DLD1 (cell line): Measurements from ENCODE around the gene CSNK1G1.
"Not testable (repeated sequence)": the region's sequence is repeated elsewhere in the genome, so short reads cannot be mapped to it uniquely, and the experiment has no call there.

ENCODE experiments used
- in situ Hi-C: cut with HindIII; loops from 2 replicates; pipeline ENCODE4 v1.10.0; 2017; ENCODE audit warnings: low sequenced_read_pairs

CSNK1G1 gene

DNA sequence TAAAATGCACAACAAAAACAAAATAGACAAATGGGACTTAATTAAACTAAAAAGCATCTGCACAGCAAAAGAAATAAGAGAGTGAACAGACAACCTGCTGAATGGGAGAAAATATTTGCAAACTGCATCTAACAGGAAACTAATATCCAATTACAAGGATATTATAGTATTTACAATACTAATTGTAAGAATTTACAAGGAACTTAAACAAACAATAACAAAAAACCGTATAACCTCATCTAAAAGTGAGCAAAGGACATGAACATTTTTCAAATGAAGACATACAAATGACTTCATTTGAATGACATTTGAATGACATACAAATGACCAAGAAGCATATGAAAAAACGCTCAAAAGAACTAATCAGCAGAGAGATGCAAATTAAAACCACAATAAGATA is 66.4 kb downstream of the CSNK1G1 start:
- in situ Hi-C loops: no loop called here

DNA sequence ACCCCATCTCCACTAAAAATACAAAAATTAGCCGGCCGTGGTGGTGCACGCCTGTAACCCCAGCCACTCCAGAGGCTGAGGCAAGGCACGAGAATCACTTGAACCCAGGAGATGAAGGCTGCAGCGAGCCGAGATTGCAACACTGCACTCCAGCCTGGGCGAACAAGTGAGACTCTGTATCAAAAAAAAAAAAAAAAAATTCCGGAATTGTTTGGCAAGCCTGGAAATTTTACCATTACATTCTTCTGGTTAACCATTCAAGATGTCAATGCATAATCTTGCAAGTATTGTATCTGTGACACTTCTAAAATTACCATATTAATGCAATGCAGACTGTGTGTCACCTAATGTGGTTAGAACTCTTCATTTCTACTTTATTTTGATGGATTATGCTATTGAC is 67.0 kb downstream of the CSNK1G1 start:
- in situ Hi-C loops: no loop called here

DNA sequence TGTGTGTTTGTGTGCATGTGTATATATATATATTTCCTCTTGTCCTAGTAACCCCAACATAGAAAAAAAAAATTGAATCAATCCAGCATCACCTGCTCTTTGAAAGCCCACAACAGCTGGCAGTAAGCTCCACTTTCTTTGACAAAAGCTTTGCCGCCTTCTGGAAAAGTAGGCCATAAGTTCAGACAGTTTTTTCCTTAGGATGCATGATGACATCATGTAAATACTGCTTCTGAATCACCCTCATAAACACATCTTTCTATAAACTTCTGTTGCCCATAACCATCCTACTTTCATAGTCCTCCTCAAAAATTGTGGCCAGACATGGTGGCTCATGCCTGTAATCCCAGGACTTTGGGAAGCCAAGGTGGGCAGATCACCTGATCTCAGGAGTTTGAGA is 67.4 kb downstream of the CSNK1G1 start:
- in situ Hi-C loops: no loop called here

DNA sequence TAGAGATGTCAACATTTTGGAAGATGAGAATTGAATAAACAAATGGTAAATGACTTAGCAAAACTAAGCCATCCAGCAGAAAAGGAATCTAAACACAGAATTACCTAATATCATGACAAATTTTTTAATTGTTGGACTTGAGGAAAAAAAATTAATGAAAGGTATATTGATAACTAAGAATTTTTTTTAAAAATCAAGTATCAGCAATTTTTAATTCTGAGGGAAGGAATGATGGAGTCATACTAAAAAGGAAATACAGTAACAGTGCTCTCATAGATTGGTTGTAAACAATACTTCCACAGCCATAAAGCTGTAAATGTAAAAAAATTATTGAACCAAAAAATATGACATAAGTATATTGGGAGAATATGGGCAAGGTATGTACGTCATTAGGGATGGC is 68.0 kb downstream of the CSNK1G1 start:
- in situ Hi-C loops: no loop called here

DNA sequence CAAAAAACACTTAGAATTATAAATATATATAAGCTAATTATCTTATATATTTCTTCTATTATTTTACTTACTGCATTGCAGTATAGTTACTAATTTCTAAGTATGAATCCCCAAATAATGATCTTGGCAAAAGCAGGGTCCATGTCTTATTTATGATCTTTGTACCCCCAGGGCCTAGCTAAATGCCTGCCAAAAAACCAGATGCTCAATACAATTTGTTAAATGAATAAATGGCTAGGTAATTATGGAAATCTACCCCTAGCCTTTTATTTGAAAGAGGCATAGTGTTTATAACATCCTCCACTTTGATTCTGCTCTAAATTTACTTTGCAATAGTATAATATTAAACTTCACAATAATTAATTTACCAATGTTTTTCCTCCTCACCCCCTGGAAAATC is 69.5 kb downstream of the CSNK1G1 start:
- in situ Hi-C loops: no loop called here

DNA sequence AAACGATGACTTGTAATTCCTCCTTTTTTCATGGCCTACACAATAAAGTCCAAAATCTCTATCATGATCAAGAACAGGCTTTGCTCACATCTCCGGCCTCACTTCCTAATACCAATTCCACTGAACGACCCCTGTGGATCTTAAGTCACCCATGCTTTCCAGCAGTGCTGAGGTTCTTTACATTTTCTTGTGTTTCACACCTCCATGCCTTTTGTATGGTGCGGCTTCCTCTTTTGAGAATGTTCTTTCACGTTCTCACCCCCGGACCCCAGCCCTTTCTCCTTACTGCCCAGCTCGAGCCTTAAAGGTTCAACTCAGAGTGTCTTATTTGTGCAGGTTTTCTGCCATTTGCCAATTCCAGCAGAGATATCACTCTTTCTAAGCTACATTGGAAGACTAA is 70.1 kb downstream of the CSNK1G1 start:
- in situ Hi-C loops: no loop called here

DNA sequence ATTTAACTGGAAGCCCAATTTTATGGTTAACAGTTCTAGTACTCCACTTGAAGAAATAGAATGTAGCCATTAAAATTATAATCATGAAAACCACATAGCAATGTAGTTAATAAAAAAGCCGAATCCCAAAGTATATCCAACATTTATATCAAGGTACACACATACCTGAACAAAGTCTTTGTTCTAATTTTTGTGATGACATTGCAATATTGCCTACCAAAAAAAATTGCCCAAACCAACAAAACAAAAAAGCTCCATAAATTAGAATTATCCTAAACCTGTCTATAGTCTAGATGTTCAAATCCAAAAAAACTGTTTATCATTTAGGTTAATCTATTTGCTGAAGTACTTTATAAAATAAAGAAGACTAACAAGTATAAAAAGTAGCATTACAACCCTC is 70.8 kb downstream of the CSNK1G1 start:
- in situ Hi-C loops: no loop called here

DNA sequence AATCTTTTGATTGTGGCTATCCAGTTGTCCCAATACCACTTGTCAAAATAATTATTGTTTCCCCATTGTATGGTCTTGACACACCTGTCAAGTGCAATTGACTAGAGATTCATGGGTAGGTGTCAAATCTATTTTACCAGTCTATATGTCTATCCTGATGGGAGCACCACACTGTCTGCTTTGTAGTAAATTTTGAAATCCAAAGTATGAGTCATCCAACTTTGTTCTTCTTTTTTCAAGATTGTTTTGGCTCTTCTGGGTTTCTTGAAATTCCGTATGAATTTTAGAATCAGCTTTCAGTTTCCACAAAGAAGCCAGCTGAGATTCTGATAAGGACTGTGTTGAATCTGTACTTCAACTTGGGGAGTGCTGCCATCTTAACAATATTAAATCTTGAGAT is 71.9 kb downstream of the CSNK1G1 start:
- in situ Hi-C loops: no loop called here

DNA sequence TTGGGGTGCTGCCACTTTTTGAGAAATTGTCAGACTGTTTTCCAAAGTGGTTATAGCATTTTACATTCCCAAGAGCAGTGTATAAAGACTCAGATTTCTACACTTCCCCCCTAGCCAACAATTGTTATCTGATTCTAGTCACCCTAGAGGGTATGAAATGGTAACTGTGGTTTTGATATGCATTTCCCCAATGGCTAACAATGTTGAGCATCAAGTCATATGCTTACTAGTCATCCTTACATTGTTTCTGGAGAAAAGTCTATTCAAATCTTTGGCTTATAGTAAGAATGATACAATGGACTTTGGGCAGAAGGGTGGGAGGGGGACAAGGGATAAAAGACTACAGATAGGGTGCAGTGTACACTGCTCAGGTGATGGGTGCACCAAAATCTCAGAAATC is 73.3 kb downstream of the CSNK1G1 start:
- in situ Hi-C loops: no loop called here

DNA sequence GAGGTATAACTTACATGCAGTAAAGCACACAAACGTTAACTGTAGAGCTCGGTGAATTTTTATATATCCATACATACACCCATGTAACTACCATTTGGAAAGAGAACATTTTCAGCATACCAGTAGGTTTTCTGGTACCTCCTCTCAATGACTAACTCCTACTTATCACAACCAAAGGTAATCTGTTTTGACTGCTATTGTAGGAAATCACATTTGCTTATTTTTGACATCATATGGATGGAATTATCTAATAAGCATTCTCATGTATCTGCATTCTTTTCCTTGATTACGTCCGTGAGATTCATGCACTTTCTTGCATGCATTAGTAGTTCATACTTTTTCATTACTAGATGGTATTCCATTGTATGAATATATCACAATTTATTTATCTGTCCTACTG is 76.8 kb downstream of the CSNK1G1 start:
- in situ Hi-C loops: no loop called here

DNA sequence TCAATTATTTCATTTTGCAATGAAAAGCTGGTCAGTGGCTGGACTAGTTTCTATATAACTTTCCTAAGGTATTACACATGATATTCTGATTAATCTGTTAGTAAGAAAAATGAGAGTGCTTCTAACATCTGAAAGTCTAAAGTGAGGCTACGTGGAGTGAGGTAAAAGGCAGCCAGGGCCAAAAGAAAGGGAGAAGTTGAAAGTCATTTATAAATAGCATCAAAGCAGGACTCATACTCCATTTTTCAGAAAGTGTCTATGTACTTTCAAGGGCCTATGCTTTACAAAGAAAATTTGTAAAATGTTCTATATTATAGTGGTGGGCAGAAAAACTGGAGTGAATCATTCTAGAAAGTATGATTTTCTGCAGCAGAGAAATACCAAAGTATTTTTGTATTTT is 80.0 kb downstream of the CSNK1G1 start:
- in situ Hi-C loops: no loop called here

DNA sequence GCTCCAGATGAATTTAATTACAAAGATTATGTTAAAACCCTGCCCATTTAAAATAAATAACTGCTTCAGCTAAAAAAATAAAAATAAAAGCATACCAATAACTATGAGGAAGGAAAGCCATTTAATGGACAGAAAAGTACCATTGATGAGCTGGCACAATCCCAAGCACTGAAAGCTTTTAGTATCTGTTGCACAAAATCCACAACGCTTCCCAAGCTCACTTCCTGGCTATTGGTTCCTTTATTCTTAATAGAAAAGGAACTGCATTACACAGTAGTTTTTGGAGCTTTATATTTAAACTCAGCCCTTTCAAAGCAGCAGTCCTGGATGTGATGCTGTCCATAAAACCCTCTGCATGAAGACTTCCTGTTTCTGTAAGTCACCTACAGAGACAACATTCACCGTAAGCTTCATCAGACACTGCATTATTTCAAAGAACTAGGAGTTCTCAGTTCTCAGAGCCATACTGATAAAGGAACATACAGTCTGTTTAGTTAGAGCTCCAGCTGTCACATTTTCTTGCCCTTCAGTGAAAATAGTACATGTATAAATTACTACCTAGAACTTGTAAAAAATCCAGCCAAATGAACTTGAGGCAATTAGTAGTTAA is 81.5 kb downstream of the CSNK1G1 start:
- in situ Hi-C loops: no loop called here

DNA sequence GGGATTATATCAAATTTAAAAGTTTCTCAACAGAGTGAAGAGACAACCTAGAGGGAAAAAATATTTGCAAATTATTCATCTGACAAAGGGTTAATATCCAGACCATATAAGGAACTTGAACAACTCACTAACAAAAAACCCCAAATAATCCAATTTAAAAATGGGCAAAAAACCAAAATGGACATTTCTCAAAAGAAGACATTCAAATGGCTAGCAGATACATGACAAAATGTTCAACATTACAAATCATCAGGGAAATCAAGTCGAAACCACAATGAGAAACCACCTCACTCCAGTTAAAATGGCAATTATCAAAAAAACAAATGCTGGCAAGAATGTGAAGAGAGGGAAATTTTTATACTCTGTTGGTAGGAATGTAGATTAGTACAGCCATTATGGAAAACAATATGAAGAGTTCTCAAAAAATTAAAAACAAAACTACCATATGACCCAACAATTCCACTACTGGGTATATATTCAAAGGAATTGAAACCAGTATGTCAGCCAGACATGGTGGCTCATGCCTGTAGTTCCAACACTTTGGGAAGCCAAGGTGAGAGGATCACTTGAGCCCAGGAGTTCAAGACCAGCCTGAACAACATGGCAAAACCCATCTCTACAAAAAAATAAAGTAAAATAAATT is 88.5 kb downstream of the CSNK1G1 start:
- in situ Hi-C loops: no loop called here

DNA sequence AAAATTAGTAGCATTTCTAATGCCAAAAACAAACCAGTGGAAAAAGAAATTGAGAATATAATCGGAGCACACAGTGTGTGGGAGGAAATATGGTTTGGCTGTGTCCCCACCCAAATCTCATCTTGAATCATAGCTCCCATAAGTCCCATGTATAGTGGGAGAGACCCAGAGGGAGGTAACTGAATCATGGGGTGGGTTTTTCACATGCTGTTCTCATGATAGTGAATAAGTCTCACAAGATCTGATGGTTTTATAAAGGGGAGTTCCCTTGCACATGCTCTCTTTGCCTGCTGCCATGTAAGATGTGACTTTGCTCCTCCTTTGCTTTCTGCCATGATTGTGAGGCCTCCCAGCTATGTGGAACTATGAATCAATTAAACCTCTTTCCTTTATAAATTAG is 90.8 kb downstream of the CSNK1G1 start:
- in situ Hi-C loops: not testable (repeated sequence)

DNA sequence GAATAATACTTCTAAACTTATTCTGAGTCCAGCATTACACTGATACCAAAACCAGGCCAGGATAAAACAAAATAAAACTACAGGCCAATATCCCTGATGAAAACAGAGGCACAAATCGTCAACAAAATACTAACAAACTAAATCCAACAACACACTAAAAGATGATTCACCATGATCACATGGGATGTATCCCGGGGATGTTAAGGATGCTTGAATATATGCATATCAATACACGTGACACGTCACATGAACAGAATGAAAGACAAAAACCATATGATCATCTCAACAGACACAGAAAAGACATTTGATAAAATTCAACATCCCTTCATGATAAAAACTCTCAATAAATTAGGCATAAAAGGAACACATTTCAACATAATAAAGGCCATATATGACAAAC is 91.5 kb downstream of the CSNK1G1 start:
- in situ Hi-C loops: no loop called here

DNA sequence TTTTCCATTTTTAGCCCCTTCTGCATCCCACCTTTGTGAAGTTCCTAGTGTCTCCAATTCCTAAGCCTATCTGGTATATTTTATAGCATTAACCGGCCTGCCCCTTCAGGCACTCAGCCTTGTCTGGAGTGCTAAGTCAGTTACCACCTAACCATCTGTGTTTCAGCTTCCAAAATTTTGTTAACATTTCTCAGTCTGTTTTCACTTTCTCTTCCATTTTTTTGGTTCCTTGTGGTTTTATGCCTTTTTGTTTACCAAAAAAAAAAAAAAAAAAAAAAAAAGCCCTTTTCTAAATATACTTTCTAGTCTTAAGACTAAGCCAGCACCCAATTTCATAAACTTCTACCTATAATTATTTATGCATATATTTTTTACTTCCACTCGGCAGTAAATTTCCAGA is 92.4 kb downstream of the CSNK1G1 start:
- in situ Hi-C loops: no loop called here

DNA sequence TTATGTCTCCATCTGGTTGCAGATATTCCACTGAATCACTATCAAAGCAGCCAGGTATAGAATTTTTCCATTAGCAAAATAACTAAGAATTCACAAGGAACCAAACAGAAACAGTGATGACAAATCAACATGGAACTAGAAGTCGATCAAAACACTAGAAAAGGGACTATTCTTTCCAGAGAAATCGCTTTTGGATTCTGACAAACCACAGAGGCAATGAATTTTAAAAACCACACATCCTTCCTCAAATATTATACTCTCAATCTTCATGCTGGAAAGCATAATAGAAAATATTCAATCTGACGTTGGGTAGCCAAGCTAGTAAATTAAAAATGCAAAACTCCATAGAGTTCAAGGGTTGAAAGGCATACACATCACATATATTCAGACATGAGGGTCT is 99.9 kb downstream of the CSNK1G1 start:
- in situ Hi-C loops: no loop called here

DNA sequence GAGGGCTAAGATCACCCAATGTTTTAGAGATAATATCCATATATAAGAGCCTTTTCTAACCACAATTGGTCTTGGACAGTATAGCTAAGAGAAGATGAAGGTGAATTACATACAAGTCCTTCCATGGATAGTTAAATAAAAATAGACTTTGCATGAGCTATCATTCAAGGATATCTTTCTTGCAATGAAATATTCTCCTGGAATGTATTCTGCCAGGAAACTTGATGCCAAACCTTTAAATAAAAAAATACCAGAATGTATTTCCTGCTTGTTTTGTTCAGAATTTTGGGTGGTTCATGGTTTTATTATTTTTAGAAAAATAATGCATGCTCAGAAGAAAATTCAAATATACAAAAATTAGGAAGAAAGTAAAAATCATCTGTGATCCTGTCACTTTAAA is 104.3 kb downstream of the CSNK1G1 start:
- in situ Hi-C loops: no loop called here

DNA sequence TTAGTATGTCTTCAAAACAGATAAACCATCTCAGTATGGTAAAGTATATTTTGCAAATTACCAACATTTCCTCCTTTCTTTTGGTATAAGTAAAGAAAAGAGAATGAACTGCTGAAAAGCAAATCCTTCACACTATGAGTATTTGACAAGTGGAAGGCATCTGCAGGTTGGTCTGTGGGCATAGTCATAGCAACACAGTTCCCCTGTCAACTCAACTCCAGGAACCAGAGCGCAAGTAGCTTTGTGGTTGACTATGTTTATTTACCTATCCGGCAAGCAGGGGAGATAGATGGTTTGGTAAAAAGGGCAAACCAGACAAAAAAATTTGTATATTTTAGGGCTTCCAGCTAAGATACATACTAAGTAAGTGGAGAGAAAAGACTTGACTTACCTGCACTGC is 104.9 kb downstream of the CSNK1G1 start:
- in situ Hi-C loops: no loop called here

DNA sequence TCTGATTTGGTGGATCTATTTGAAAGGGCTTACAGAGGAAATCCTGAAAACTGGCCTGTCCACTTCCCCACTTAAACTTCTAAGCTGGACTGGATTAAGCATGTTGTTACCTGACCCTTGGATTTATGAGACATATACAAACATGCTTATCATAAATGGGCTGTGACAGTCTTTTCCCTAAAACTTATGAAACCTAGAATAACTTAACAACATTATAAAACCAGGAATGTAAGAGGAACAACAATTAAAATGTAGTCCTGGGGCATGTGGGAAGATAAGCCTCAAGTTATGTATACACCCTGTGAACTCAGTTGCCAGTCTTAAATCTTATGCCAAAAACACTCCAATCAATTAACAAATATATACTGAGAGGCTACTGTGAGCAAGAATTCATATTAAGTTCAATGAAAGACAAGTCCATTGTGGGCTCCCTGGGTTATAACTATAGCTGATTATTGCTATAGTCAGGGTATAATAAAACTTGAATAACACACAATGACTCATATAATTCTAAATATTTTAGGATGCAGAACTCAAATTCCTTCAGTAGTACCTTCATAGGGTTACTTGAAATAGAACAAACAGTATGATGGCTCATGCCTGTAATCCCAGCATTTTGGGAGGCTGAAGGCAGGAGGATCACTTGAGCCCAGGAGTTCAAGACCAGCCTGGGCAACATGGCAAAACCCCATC is 105.9 kb downstream of the CSNK1G1 start:
- in situ Hi-C loops: no loop called here

DNA sequence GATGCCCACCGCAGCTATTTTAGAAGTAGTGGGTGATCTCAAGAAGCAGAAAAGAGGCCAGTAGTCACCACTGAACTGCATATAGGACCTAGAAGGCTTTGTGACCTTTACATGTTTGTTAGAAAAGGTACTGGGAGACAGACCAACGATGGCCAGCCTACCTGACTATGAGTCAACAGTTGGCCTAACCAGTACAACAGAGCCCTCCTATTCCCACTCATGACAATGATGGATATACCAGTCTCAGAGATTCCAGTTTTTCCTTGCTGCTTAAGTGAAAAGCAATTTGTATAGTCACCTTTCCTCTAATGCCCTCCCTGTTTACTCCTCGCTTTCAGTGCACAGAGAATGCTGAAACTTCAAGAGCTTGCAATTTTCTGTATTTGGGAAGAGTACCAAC is 106.6 kb downstream of the CSNK1G1 start:
- in situ Hi-C loops: no loop called here

DNA sequence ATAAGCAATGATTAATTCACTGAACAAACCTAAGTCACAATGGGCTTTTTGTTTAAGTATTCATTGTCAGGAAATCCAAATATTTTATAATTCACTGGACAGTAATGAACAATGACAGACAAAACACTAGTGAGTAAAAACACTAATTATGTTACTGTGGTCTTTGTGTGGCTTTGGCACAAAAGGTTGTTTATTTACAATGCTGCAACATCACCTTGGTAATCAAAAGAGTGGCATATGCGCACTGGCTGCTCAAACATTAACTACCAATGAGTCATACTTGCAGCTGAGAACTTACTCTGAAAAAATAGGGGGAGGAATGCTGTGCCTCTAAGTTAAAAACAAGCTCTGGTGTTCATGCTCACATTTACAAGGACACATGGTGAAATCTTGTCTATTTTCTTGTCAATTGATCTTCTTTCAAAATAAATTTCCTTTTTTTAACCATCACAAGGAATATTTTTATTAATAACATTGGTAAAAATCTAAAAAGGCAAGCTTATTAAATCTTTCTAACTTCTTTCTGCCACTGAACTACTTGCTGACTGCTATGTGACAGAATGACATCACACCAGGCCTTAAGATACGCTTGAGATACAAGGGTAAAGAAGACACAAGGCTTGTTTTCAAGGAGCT is 107.9 kb downstream of the CSNK1G1 start:
- in situ Hi-C loops: no loop called here
